Central memory CD8-positive, alpha-beta T cell (primary cell): ENCODE data around the gene IL1RAPL1.

Experiments used
- ATAC-seq: fragments of 150-1000 bp; cut with Tn5 transposase; replicated peaks from 2 replicates; pipeline ENCODE4 v1.10.0; 2022; ENCODE audit warnings: mild to moderate bottlenecking, moderate FRiP score, moderate number of reproducible peaks; ENCODE audit not compliant: poor library complexity, severe bottlenecking; ENCODE audit errors: extremely low read depth
- DNase-seq, 2 donors: peaks; one replicate each; pipeline ENCODE4 v3.0.0; 2021; ENCODE audit warnings: low spot score in 2 of 2
- H3K27ac Mint-ChIP-seq: one replicate; pipeline ENCODE4 v1.8.0; 2022; ENCODE audit warnings: low read depth, mild to moderate bottlenecking, moderate library complexity, mixed read lengths
- H3K27me3 Mint-ChIP-seq: one replicate; pipeline ENCODE4 v1.8.0; 2022; ENCODE audit warnings: mixed read lengths
- H3K36me3 Mint-ChIP-seq: one replicate; pipeline ENCODE4 v1.8.0; 2022; ENCODE audit warnings: mild to moderate bottlenecking, moderate library complexity, mixed read lengths; ENCODE audit not compliant: insufficient read depth
- H3K4me1 Mint-ChIP-seq: one replicate; pipeline ENCODE4 v1.8.0; 2022; ENCODE audit warnings: mixed read lengths
- H3K4me3 Mint-ChIP-seq: one replicate; pipeline ENCODE4 v1.8.0; 2022; ENCODE audit warnings: mild to moderate bottlenecking, moderate library complexity, mixed read lengths
- H3K9me3 Mint-ChIP-seq: one replicate; pipeline ENCODE4 v1.8.0; 2022; ENCODE audit warnings: mixed read lengths

IL1RAPL1 gene

DNA sequence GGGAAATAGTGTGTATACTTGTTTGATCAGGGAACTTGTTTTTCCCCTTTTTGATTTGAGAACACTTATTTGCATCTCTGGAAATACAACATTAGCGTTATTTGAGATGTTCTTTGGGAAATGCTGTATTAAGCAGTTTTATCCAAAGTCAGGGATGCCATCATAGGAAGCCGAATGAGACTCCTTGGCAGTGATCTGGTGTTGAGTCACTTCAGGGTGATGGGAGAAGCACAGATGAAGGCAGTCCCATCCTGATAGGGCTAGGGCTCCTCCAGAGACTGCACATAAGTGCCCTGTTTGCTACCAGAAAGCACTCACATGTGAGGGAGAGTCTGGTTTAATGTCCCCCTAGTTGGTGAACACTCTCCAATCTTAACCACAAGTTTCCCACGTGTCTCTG, 62.3 kb downstream of the IL1RAPL1 start:
- ATAC-seq (no peak), DNase-seq (no peak)
- Mint-ChIP-seq H3K4me3 (no peak overlapping the region), H3K27me3 (no peaks in the 10 kb centered on the region), H3K4me1 (no peaks in the 10 kb centered on the region), H3K36me3 (no peaks in the 10 kb centered on the region), H3K27ac (no peak overlapping the region), H3K9me3 (peaks cover 6% of the 10 kb centered on the region)

DNA sequence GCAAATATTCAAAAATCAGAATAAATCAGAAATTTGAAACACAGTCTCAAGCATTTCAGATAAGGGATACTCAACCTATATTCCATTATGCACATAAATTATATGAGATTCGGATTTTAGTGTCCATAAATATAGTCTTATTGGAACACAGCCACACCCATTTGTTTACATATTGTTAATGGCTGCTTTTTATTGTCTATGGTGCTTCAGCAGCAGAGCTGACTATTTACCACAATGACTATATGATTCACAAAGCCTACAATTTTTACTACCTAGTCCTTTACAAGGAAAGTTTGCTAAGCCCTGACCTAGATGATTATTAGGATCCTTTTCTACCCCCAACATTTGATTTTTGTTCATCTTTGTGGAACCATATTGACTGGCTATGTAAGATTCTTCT, 63.9 kb downstream of the IL1RAPL1 start:
- Mint-ChIP-seq H3K9me3 (peaks cover 6% of the 10 kb centered on the region), H3K27ac (no peak overlapping the region), H3K27me3 (no peaks in the 10 kb centered on the region), H3K36me3 (no peaks in the 10 kb centered on the region), H3K4me3 (no peak overlapping the region), H3K4me1 (no peaks in the 10 kb centered on the region)
- DNase-seq (no peak), ATAC-seq (no peak)

- no peak overlapping the region for H3K27ac Mint-ChIP-seq
- H3K4me3 Mint-ChIP-seq: no peak overlapping the region
- DNase-seq (no peak), ATAC-seq (no peak)
- peaks cover 7% of the 10 kb centered on the region for H3K9me3 Mint-ChIP-seq
- H3K4me1 Mint-ChIP-seq: no peaks in the 10 kb centered on the region
- H3K27me3 Mint-ChIP-seq: no peaks in the 10 kb centered on the region
- H3K36me3 Mint-ChIP-seq: no peaks in the 10 kb centered on the region
These were observed 72.0 kb downstream of the IL1RAPL1 start for GRCh38 chrX:28659269-28659668.

DNA sequence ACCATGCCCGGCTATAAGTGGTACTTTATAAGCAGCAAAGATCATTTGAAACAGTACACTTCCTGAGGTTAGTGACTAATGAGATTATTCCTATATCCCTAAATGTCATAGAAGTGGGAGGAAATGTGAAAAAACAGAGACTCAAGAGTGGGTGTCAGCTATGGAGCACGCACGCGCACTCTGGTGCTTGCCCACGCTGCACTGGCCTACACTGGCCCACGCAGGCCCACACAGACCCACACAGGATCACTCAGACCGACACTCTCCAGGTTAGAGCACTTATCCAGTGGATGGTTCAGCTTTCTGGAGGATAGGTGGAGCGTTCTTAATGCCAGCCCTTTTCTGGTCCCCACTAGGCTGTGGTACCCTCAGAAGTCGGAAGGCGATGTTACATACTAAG, 78.5 kb downstream of the IL1RAPL1 start:
- Mint-ChIP-seq H3K4me3 (no peak overlapping the region), H3K27me3 (no peaks in the 10 kb centered on the region), H3K4me1 (no peaks in the 10 kb centered on the region), H3K36me3 (no peaks in the 10 kb centered on the region), H3K27ac (no peak overlapping the region), H3K9me3 (peaks cover 18% of the 10 kb centered on the region)
- DNase-seq (no peak), ATAC-seq (no peak)

DNA sequence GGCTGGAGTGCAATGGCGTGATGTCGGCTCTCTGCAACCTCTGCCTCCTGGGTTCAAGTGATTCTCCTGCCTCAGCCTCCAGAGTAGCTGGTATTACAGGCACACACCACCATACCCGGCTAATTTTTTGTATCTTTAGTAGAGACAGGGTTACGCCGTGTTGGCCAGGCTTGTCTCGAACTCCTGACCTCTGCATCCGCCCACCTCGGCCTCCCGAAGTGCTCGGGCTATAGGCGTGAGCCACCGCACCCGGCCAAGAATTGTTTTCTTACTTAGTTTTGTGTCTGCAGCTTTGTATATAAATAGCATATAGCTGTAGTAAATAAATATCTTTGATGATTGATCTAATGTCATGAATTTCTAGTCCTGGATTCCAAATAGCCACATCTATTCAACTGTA, 81.1 kb downstream of the IL1RAPL1 start:
- DNase-seq (no peak), ATAC-seq (no peak)
- Mint-ChIP-seq H3K4me3 (no peak overlapping the region), H3K36me3 (no peaks in the 10 kb centered on the region), H3K9me3 (peaks cover 11% of the 10 kb centered on the region), H3K27ac (no peak overlapping the region), H3K27me3 (no peaks in the 10 kb centered on the region), H3K4me1 (no peaks in the 10 kb centered on the region)

DNA sequence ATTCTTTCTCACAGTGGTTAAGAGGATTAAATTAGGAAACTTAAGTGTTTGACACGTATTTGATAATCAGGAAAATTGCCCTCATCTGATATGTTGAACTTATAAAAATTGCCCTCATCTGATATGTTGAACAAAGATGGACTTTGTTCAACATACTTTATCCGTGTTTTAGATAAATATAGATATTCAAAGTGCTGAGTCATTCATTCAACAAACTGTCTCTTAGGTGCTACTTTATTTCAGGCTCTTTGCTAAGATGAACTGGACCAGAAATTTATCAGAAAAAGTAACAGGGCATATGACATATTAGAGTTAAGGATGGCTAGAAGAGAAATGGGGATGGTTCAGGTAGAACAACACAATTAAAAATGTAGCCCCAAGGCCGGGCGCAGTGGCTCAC, 81.7 kb downstream of the IL1RAPL1 start:
- Mint-ChIP-seq H3K27ac (no peak overlapping the region), H3K27me3 (no peaks in the 10 kb centered on the region), H3K4me3 (no peak overlapping the region), H3K9me3 (peaks cover 11% of the 10 kb centered on the region), H3K36me3 (no peaks in the 10 kb centered on the region), H3K4me1 (no peaks in the 10 kb centered on the region)
- DNase-seq (no peak), ATAC-seq (no peak)

DNA sequence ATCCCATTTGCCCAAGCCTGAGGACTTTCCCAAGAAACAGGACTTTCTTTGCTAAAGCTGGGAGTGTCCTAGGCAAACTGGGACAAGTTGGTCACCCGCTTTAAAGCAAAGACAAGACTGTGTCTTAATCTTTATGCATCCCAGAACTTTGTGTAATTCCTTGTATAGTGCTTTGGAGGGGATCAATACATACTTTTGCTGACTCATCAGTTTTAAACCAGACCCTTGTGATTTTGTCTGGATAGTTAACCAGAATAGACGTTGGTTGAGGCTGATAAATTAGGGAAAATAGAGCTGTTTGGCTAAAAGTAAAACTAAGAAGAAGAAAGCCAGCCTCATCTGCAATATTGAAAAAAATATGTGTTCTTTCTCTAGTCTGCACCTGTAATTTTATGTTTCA, 82.8 kb downstream of the IL1RAPL1 start:
- Mint-ChIP-seq H3K36me3 (no peaks in the 10 kb centered on the region), H3K27ac (no peak overlapping the region), H3K4me1 (no peaks in the 10 kb centered on the region), H3K4me3 (no peak overlapping the region), H3K9me3 (peaks cover 6% of the 10 kb centered on the region), H3K27me3 (no peaks in the 10 kb centered on the region)
- ATAC-seq (no peak), DNase-seq (no peak)

GRCh38 chrX:28675173-28675572, 87.9 kb downstream of the IL1RAPL1 start:
- no peaks in the 10 kb centered on the region for H3K27me3 Mint-ChIP-seq
- H3K4me1 Mint-ChIP-seq: no peaks in the 10 kb centered on the region
- H3K9me3 Mint-ChIP-seq: no peaks in the 10 kb centered on the region
- H3K4me3 Mint-ChIP-seq: no peak overlapping the region
- H3K36me3 Mint-ChIP-seq: no peaks in the 10 kb centered on the region
- no peak overlapping the region for H3K27ac Mint-ChIP-seq
- ATAC-seq (no peak), DNase-seq (no peak)

- Mint-ChIP-seq H3K4me3 (no peak overlapping the region), H3K36me3 (no peaks in the 10 kb centered on the region), H3K27me3 (no peaks in the 10 kb centered on the region), H3K4me1 (no peaks in the 10 kb centered on the region), H3K27ac (no peak overlapping the region), H3K9me3 (no peaks in the 10 kb centered on the region)
- DNase-seq (no peak), ATAC-seq (no peak)
These were observed 105.9 kb downstream of the IL1RAPL1 start for GRCh38 chrX:28693101-28693500.

DNA sequence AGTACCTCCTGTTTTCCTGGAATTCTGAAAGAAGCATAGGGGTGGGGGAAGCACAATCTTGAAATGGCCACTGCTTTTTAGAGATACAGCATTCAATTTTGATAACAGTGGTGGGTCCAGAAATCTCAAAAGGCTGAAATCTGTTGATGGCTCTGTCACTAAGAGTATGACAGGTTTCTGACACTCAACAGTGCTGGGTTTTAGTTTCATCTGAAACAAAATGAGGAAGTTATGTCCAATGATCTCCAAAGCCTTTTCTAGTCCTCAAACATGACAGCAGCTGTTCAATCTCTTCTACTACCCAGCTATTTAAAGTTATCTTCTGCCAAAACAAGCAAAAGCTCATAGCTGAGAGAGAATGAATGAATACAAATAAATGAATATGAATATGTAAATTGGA, 110.5 kb downstream of the IL1RAPL1 start:
- H3K27me3 Mint-ChIP-seq: no peaks in the 10 kb centered on the region
- no peaks in the 10 kb centered on the region for H3K4me1 Mint-ChIP-seq
- H3K36me3 Mint-ChIP-seq: no peaks in the 10 kb centered on the region
- H3K4me3 Mint-ChIP-seq: no peak overlapping the region
- H3K27ac Mint-ChIP-seq: no peak overlapping the region
- ATAC-seq (no peak), DNase-seq (no peak)
- no peaks in the 10 kb centered on the region for H3K9me3 Mint-ChIP-seq

GRCh38 chrX:28701222-28701621, 114.0 kb downstream of the IL1RAPL1 start:
- ATAC-seq (no peak), DNase-seq (no peak)
- no peaks in the 10 kb centered on the region for H3K27me3 Mint-ChIP-seq
- H3K4me3 Mint-ChIP-seq: no peak overlapping the region
- H3K9me3 Mint-ChIP-seq: peaks cover 8% of the 10 kb centered on the region
- H3K4me1 Mint-ChIP-seq: no peaks in the 10 kb centered on the region
- no peak overlapping the region for H3K27ac Mint-ChIP-seq
- no peaks in the 10 kb centered on the region for H3K36me3 Mint-ChIP-seq

GRCh38 chrX:28706964-28707363, 119.7 kb downstream of the IL1RAPL1 start:
- Mint-ChIP-seq H3K4me3 (no peak overlapping the region), H3K9me3 (peaks cover 8% of the 10 kb centered on the region), H3K36me3 (no peaks in the 10 kb centered on the region), H3K4me1 (no peaks in the 10 kb centered on the region), H3K27me3 (no peaks in the 10 kb centered on the region), H3K27ac (no peak overlapping the region)
- ATAC-seq (no peak), DNase-seq (no peak)

GRCh38 chrX:28709421-28709820, 122.2 kb downstream of the IL1RAPL1 start:
- H3K36me3 Mint-ChIP-seq: no peaks in the 10 kb centered on the region
- no peak overlapping the region for H3K27ac Mint-ChIP-seq
- DNase-seq (no peak), ATAC-seq (no peak)
- peaks cover 5% of the 10 kb centered on the region for H3K9me3 Mint-ChIP-seq
- no peaks in the 10 kb centered on the region for H3K27me3 Mint-ChIP-seq
- no peak overlapping the region for H3K4me3 Mint-ChIP-seq
- no peaks in the 10 kb centered on the region for H3K4me1 Mint-ChIP-seq

- ATAC-seq (no peak), DNase-seq (no peak)
- Mint-ChIP-seq H3K36me3 (no peaks in the 10 kb centered on the region), H3K9me3 (no peaks in the 10 kb centered on the region), H3K27ac (no peak overlapping the region), H3K27me3 (no peaks in the 10 kb centered on the region), H3K4me3 (no peak overlapping the region), H3K4me1 (no peaks in the 10 kb centered on the region)
These were observed 130.6 kb downstream of the IL1RAPL1 start for GRCh38 chrX:28717864-28718263.
